Retinal pigment epithelial cell (primary cell): Measurements from ENCODE around the gene LCN15.
"Not testable (repeated sequence)": the region's sequence is repeated elsewhere in the genome, so short reads cannot be mapped to it uniquely, and the experiment has no call there.

Experiments used
- DNase-seq: peaks from one replicate; pipeline ENCODE4 v3.0.0-alpha.2; 2010; ENCODE audit warnings: low read depth
- H3K4me3 ChIP-seq: 2 replicates; pipeline ENCODE4 v1.5.1; 2011; ENCODE audit warnings: mild to moderate bottlenecking, low read length, control low read depth, moderate library complexity
- TF ChIP-seq, protein P1 (sequence below): conservative IDR thresholded peaks from 2 replicates; pipeline ENCODE4 v1.5.1; 2011; ENCODE audit warnings: low read depth, low read length, control low read depth, inconsistent platforms

Gene LCN15

DNA sequence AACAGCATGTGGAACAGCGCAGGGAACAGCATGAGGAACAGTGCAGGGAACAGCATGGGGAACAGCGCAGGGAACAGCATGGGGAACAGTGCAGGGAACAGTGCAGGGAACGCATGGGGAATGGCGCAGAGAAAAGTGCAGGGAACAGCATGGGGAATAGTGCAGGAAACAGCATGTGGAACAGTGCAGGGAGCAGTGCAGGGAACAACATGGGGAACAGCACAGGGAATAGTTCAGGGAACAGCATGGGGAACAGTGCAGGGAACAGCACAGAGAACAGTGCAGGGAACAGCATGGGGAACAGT, 8.2 kb downstream of the LCN15 start:
- no peak for DNase-seq
- TF ChIP-seq, protein P1, sequence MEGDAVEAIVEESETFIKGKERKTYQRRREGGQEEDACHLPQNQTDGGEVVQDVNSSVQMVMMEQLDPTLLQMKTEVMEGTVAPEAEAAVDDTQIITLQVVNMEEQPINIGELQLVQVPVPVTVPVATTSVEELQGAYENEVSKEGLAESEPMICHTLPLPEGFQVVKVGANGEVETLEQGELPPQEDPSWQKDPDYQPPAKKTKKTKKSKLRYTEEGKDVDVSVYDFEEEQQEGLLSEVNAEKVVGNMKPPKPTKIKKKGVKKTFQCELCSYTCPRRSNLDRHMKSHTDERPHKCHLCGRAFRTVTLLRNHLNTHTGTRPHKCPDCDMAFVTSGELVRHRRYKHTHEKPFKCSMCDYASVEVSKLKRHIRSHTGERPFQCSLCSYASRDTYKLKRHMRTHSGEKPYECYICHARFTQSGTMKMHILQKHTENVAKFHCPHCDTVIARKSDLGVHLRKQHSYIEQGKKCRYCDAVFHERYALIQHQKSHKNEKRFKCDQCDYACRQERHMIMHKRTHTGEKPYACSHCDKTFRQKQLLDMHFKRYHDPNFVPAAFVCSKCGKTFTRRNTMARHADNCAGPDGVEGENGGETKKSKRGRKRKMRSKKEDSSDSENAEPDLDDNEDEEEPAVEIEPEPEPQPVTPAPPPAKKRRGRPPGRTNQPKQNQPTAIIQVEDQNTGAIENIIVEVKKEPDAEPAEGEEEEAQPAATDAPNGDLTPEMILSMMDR: no peak
- no peak overlapping the region for H3K4me3 ChIP-seq

DNA sequence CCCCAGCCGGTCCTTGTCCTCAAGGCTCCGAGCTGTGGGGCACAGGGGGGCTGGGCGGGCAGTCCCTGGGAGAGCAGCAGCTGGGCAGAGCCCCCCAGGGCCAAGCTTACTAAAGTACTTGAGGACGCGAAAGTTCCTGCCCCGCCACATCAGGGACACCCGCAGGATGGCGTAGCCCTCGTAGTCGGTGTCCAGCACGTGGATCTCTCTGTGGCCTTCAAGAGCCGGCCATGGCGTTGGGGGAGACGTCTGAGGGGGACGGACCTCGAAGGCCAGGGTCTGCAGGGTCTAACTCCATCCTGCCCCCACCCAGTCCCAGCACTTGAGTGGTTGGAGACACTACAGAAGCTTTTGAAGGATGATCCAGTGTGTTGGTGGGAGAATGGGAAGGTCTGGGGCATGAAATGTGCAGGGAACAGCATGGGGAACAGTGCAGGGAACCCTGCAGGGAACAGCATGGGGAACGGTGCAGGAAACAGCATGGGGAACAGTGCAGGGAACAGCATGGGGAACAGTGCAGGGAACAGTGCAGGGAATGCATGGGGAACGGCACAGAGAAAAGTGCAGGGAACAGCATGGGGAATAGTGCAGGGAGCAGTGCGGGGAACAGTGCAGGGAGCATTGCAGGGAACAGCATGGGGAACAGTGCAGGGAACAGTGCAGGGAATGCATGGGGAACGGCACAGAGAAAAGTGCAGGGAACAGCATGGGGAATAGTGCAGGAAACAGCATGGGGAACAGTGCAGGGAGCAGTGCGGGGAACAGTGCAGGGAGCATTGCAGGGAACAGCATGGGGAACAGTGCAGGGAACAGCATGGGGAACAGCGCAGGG, 8.8 kb downstream of the LCN15 start:
- H3K4me3 ChIP-seq, DNase-seq: not testable (repeated sequence)

DNA sequence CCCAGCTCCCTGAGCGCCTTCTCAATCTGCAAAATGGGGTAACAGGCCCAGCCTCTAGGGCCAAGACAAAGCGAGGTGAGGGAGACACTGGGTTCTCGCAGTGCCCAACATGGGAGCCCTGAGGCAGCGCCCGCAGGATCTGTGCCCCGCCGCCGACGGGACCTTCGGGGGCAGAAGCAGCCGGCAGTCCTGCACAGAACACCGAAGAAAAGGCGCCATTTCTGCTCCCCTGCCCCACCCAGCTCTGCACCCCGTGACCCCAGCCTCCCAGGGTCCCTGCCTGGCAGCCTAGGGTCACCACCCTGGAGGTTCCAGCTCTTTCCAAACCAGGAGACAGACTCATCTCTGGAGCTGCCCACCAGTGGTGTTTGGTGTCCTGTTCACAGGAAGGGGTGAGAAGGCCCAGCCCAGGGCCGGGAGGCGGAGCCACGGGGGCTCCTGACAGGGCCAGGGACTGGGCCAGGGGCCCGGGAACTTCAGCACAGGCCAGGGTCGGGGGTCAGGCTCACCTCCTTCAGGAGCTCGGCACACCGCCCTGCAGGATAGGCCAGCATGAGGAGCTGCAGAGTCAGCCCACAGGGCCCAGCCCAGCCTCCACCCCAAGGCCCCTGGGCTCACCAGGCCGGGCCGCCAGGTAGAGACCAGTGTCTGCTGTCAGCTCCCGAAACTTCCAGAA, 9.6 kb downstream of the LCN15 start:
- TF ChIP-seq, protein P1: no peak
- no peak overlapping the region for H3K4me3 ChIP-seq
- no peak for DNase-seq

DNA sequence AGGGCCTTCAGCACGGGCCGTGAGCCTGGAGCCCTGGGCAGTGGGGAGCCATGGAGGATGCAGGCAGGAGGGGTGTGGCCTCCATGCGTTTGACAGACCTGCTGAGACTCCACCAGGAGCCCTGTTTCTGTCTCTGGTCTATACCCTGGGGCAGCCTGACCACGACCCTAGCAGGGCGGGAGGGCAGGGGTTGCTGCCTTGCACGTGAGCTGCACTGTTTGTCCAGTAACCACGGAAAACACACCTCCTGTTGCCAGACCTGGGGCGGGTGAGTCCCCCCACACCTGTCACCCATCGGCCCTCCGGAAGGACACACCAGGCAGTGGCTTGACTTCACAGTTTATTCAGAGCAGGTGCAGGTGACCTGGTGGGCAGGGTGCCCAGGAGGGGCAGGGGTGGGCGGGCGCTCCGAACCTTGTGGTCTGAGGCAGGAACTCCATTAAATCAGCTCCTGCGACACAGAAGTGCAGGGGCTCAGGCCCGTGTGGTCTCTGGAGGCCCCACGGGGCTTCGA, 10.2 kb downstream of the LCN15 start:
- no peak for DNase-seq
- TF ChIP-seq, protein P1: no peak
- no peak overlapping the region for H3K4me3 ChIP-seq

DNA sequence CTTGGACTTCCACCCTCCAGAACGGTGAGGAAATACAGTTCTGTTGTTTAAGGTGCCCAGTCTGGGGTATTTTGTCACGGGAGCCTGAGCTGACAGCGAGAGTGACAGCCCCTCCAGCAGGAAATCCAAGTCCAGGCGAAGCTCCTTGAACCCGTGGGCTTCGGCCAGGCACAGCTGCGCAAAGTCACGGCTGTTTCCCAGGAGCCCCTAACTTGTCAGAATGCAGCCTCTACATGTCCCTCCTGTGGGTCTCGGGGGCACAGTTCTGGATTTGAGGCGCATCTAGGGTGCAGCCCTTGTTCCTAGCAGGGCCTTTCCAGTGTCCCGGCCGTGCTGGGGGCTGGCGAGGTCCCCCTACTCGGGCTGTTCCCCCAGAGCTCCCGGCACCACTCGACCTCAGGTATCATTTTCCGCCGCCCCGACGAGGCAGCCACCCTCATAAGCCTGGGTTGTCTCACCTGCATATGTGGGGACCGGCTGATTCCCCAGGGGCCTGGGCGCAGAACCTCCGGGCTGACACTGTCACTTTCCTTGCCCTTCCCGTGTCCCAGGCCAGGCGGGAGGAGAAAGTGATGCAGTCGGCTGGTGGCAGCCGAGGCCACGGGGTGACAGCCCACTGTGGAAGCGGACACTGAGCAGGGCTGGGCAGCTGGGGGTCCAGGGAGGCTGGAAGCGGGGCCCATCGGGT, 10.8 kb downstream of the LCN15 start:
- TF ChIP-seq, protein P1: no peak
- H3K4me3 ChIP-seq: no peak overlapping the region
- DNase-seq: no peak

DNA sequence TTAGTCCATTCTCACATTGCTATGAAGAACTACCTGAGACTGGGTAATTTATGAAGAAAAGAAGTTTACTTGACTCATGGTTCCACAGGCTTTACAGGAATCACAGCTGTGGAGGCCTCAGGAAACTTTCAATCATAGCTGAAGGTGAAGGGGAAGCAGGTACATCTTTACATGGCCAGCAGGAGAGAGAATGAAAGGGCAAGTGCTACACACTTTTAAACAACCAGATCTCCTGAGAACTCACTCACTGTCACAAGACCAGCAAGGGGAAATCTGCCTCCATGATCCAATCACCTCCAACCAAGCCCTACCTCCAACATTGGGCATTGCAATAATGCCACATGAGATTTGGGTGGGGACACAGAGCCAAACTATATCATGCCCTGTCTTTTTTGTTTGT, 12.5 kb downstream of the LCN15 start:
- TF ChIP-seq, protein P1: no peak
- no peak overlapping the region for H3K4me3 ChIP-seq
- DNase-seq: no peak

DNA sequence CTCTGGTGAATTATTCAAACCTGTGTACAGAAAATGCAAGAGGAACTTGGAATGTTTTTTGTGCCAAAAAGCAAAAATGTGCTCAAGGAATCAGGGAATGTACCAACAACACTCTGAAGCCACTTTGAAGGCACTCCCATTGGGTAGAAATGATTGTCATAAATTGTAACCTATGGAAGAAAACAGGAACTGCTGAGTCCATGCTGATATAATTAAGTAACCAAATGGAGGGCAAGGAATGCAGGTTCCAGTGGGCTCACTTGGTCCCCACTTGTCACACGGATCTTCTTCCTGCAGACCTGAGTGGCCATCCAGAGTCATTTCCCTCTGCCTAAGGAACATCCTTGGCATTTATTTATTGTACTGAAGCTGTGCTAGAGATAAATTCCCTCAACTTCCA, 13.1 kb downstream of the LCN15 start:
- H3K4me3 ChIP-seq: no peak overlapping the region

More for the DNA sequence above, 13.1 kb downstream of the LCN15 start:
- TF ChIP-seq, protein P1: no peak
- DNase-seq: no peak
